Left forelimb (tissue), 1 donor: ENCODE measurements around the gene KRTAP5-3.
"Not testable (repeated sequence)": the region's sequence is repeated elsewhere in the genome, so short reads cannot be mapped to it uniquely, and the experiment has no call there.

Experiments used
- DNase-seq: peaks from one replicate; pipeline ENCODE4 v3.0.0-alpha.2; 2018; ENCODE audit warnings: low spot score

The KRTAP5-3 gene

DNA sequence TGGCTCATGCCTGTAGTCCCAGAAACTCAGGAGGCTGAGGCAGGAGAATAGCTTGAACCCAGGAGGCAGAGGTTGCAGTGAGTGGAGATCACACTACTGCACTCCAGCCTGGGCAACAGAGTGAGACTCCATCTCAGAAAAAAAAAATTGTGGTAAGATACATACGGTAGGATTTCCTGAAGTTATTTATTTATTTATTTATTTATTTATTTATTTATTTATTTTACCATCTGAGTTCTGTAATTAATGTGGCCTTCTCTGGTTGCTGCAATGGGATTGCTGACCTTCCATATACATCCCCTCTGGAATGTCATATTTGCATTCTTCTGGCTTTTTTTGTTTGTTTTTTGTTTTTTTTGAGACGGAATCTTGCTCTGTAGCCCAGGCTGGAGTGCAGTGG lies 25.4 kb downstream of the KRTAP5-3 start:
- DNase-seq = not testable (repeated sequence)

DNA sequence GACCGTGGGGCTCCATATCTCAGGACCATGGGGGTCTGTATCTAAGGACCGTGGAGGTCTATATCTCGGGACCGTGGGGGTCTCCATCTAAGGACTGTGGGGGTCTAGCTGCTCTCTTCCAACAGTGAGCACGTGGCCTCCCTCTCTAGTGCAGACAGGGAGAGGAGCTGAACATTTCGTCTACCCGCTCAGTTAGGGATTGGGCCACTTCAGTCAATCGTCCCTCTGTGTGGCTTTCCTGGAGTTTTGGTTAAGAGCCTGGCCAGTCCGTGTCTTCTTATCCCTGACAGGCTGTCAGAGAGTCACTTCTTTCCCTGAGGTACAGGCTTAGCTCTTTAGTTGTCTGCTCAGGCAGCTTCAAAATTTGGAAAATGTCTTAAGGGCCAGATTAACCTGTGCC lies 26.3 kb downstream of the KRTAP5-3 start:
- no peak for DNase-seq

DNA sequence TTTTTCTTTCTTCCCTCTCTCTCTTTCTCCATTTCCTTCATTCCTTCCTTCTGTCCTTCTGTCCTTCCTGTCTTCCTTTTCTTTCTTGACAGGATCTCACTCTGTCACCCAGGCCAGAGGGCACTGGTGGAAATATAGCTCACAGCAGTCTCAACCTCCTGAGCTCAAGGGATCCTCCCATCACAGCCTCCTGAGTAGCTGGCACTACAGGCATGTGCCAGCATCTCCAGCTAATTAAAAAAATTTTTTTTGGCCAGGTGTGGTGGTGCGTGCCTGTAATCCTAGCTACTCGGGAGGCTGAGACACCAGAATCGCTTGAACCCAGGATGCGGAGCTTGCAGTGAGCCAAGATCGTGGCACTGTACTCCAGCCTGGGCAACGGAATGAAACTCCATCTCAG lies 31.4 kb downstream of the KRTAP5-3 start:
- no peak for DNase-seq

DNA sequence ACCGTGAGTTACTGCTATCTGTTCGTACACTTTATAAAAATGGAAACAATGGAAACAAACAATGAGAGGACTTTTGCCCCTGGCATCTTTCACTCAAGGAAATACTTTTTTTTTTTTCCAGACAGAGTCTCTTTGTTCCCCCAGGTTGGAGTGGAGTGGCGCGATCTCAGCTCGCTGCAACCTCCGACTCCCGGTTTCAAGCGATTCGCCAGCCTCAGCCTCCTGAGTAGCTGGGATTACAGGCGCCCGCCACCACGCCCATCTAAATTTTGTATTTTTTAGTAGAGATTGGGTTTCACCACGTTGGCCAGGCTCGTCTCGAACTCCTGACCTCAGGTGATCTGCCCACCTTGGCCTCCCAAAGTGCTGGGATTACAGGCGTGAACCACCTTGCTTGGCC lies 32.5 kb downstream of the KRTAP5-3 start:
- DNase-seq = not testable (repeated sequence)

- DNase-seq = no peak
Observed at GRCh38 chr11:1574933-1575242, 33.4 kb downstream of the KRTAP5-3 start.

- peak; percentile 73 for DNase-seq
Observed at GRCh38 chr11:1574238-1574932, 33.9 kb downstream of the KRTAP5-3 start.

DNA sequence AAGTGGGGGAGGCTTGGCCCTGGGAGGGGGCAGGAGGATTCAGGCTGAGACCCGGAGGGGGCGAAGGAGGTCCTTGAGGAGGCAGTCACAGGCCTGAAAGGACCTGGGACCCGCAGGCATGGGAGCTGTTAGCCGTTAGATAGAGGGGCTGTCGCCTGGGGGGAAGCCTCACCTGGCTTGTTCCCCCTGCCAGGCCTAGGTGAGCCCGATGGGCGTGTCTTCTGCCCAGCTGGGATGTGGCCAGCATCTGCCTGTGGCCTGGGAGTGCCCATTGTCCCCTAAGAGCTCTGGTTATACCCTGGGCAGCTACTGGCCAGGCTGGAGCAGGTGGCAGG lies 34.4 kb downstream of the KRTAP5-3 start:
- peak; percentile 65 for DNase-seq

DNA sequence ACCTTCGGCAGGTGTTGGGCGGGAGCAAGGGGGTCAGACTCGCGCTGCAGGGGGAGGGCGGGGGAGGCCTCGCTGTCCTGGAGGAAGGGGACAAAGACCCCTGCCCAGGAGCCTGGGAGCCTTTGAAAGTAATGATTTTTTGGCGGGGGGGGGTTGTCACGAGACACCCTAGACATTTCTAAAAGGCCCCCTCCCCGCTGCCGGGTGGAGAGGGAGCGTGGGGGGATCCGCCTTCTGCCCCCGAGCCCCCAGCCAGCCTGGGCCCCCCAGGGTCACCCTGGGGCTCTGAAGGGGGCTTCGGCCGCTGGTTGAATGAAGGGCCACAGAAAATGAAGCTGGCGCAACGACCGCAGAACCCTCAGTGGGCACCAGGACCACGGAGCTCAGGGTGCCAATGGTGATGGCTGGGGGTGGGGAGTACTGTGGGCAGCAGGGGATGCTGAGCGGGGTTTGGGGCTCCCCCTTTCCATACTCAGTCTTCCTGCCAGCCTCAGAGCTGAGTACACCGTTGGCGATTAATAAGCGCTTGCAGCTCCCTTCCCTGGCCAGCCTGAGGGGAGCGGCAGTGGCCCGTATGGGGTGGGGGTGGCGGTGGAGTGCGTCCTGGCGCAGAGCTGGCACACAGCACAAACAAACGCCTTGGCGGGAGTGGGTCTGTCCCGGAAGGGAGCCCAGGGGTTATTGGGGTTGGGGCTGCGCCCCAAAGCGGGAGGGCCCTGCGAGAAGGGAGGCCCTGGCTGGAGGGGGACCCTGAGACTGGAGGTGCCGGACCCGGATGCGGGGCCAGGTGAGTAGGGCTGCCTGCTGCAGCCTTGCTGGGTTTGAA lies 35.0 kb downstream of the KRTAP5-3 start:
- peak; percentile 64 for DNase-seq

- peak; percentile 88 for DNase-seq
Observed at GRCh38 chr11:1572197-1573076, 35.8 kb downstream of the KRTAP5-3 start, which contains the start of gene DUSP8. DUSP8 (minus strand) TSS chr11:1572271; CDS start chr11:1565826, 6,445 bp downstream.

GRCh38 chr11:1571760-1572196 lies 36.5 kb downstream of the KRTAP5-3 start:
- DNase-seq = no peak

DNA sequence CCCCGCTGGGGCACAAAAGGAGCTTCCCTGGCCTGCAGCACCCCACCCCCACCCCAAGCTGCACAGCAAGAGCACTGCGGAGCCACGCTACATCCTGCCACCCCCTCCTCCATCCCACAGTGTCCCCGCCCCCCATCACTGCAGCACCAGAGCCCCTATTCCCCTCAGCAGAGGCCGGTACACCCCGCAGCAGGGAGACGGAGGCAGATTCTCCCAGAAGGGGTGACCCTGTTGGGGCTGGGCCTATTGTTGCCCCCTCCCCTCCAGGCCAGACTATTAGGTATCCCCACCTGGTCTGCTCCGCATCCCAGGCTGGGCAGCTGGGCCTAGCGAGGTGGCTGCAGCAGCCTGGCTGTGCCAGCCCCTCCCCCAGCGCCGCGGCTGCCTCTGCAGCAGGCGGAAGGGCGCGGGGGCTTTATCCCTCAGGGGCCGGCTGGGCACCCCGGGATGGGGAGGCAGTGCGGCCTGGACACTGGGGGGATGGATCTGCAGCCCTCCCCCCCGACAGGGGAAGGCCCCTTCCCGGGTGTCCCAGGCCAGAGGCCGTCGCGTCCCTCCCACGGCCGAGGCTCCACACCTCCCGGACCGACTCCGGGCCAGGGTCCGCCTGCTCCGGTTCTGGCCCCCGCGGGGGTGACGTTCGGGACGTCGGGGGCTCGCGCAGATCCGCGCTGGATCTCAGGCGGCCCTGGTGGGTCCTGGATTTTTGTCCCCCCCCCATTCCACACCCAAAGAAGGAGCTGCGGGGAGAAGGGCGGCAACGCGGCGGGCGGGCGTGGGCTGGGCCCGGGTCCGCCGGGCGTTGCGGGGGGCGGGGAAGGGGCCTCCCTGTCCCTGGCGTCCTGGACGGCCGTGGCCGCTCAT lies 37.1 kb downstream of the KRTAP5-3 start:
- DNase-seq = peak; percentile 69

DNA sequence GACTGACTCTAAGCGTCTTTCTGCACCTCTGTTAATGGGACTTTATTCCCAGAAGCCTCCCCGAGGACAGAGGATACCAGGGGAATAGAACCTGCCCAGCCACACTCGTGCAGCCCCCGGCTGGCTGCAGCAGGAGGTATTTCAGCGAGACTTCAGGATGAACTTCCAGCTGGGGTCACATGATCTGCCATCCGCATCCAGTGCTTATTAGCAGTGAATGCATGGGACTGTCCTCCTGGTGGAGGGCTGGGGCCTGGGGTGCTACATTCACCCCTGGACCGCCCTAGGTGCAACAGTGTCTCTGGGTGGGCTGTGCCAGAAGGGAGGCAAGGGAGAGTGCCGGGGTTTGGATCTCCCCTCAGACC lies 37.8 kb downstream of the KRTAP5-3 start:
- DNase-seq = no peak

GRCh38 chr11:1570001-1570453 lies 38.2 kb downstream of the KRTAP5-3 start:
- no peak for DNase-seq

- no peak for DNase-seq
Observed at GRCh38 chr11:1569251-1569780, 38.9 kb downstream of the KRTAP5-3 start.

- no peak for DNase-seq
Observed at GRCh38 chr11:1568441-1568911, 39.8 kb downstream of the KRTAP5-3 start.

DNA sequence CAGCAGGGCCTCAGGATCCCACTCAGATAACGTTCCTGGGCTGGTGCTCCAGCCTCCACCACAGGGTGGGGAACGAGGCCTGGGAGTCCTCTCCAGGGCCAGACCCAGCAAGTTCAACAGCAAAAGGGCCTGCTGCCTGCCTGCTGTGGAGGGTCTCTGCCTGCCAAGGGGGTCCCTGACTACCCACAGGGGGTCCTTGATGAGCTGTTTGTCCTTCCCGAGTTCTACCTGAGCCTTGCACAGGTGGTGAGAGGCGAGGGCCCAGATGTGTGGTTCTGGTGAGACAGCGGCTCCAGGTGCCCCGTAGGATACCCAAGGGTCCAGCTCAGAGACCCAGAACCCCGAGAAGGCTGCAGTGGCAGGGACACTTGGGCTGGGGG lies 40.6 kb downstream of the KRTAP5-3 start:
- no peak for DNase-seq

GRCh38 chr11:1567052-1567720 lies 41.1 kb downstream of the KRTAP5-3 start:
- no peak for DNase-seq

DNA sequence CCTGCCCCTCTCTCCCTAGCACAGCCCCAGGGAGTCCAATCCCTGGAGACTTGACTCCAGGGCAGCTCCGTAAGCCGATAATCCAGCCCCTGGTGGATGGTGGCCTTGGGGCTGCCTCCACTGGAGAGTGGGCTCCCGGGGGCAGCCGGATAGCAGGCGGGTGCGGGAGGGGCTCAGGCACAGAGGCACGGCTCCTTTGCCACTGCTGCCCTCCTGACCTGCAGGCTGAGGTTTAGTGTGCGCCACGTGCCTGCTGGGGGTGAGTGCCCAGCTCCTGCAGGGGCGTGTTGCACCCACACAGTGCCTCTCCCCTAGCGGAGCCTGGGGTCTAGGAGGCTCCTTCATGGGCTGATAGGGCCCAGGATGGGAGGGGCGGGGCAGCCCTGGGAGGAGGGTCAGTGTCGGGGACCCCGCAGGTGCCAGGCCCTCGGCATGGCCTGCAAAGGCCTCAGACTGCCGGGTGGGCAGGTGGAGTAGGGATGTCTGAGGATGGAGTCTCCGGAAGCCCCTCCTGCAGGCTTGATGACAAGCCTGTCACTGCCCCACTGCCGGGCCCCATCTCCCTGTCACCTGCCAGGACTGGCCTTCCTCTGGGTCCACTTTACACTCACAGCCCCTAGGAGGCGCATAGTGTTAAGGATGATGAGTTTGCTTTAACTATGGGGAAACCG lies 41.7 kb downstream of the KRTAP5-3 start:
- DNase-seq = no peak

- no peak for DNase-seq
Observed at GRCh38 chr11:1565904-1566247, 42.4 kb downstream of the KRTAP5-3 start.
